ENCODE measurements around the gene SLC22A23.

The SLC22A23 gene

DNA sequence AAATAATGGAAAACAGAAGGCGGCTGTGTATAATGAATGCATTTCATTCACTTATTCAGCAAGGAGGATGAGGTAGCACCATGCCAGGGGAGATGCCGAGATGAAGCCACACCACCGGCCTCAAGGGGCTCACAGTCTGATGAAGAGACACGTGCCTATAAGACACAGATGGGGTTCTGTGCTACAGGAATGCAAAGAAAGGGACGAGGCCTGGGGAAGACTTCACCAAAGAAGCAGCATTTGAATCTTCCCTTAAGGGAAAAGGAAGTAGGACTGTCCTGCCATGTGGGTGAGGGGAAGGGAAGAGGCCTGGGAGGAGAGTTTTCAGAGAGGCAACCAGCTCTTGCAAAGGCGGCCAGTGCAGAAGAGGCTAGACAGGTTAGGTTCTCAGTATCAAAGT, 99.2 kb downstream of the SLC22A23 start:
- TF ChIP-seq TAF1 (IDR thresholded peaks at IDR 0.05; ENCODE audit: borderline replicate concordance, low read depth, low read length) (no peak), POLR2A (IDR thresholded peaks at IDR 0.05; ENCODE audit: low read depth, low read length) (no peak), POLR2AphosphoS5 (IDR thresholded peaks at IDR 0.05; ENCODE audit: low read depth, low read length) (no peak)
- no peak for FAIRE-seq

DNA sequence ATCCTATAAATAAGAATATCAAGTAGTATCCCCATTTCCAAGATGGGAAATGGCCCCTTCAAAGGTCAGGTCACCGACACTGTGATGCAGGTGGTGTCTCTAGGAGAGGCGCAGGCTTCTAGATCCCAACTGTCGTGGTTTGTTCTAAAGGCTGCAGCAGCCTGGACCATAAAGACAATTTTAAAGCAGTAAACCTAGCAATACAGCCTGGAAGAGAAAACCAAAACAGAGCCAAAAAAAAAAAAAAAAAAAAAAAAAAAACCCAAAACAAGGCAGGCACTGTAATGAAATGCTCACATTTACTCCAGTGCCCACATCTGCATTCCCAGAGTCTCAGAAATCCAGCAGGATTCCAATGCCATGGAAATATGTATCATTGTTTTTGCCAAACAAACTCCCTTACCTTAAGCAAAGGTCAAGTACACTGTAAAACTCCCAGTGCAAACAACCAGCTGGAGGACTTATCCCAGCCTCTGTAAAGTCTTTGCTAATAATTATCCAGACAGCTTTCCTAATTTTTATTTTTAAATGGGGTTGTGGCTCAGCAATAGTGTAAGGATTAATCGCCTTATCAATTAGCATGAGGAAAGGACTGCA, 99.9 kb downstream of the SLC22A23 start:
- FAIRE-seq: no peak
- no peak for DNase-seq (ENCODE audit: insufficient read length)
- no peak for TF ChIP-seq POLR2AphosphoS5 (IDR thresholded peaks at IDR 0.05; ENCODE audit: low read depth, low read length)
- no peak for TF ChIP-seq TAF1 (IDR thresholded peaks at IDR 0.05; ENCODE audit: borderline replicate concordance, low read depth, low read length)
- no peak for TF ChIP-seq POLR2A (IDR thresholded peaks at IDR 0.05; ENCODE audit: low read depth, low read length)

More for the DNA sequence above, 99.2 kb downstream of the SLC22A23 start:
- no peak for DNase-seq (ENCODE audit: insufficient read length)

DNA sequence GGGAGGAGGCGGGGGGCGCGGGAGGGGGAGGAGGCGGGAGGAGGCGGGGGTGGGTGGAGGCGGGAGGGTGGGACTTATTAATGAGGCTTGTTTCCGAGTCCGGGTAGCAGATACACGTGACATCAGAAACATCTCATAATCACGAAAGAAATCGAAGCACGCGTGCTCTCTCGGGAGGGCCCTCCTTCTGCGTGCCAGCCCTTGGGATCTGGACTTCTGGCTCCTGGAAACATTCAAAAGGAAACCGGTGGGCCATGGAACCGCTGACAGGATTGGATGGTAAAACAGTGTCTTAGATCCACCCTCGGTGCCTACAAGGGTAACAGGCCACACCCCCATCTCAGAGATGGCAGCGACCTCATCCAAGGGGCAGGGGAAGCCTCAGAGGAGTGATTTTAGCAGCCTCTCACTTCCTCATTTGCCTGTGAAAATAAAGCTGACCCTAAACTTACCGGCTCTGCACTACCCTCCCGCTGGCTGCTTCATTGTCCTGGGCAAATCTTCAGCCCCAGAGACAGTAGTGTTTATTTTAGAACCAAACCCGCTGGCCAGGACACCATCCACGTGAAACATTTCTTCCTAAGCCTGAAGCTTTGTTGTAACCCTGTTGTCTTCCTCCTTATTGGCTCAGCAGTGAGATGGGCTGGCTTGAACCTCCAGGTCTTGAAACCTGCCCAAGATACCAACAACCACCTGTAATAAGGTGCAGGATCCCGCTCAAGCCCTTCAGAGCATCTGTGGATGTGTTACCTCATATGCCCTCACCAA, 100.6 kb downstream of the SLC22A23 start:
- TF ChIP-seq POLR2AphosphoS5 (IDR thresholded peaks at IDR 0.05; ENCODE audit: low read depth, low read length) (no peak), POLR2A (IDR thresholded peaks at IDR 0.05; ENCODE audit: low read depth, low read length) (no peak), TAF1 (IDR thresholded peaks at IDR 0.05; ENCODE audit: borderline replicate concordance, low read depth, low read length) (no peak)
- DNase-seq (ENCODE audit: insufficient read length) (peak; percentile 60), FAIRE-seq (no peak)

DNA sequence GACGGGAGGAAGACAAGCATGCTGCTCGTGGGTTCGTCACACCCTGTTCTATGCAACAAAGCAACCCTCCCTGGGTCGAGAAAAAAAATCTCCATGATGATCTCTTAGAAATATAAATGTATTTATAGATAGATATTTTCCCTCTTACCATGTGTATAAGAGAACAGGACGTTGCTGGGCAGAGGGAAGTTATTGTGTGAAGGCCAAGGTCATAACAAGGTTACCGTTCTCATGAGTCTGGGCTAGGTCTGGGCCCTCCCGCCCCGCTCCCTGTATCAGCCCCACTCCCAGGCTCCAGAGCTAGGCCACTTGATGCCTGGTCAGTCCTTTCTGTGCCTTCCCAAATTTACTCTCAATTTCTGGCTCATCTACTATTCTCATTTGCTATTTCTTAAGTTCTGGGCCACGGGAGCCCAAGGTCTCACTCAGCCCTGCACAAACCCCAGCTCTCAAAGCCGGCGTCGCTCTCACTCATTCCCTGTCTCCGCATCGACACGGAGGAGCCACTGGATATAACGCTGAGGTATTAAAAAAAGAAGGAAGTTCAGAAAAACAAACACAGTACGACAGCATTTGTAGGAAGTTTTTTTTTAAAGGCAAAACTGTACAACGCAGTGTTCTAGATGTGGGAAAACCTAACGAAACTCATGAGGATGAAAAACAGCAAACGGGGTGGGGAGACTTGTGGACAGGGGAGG, 101.3 kb downstream of the SLC22A23 start:
- DNase-seq (ENCODE audit: insufficient read length) (no peak), FAIRE-seq (no peak)
- TF ChIP-seq POLR2A (IDR thresholded peaks at IDR 0.05; ENCODE audit: low read depth, low read length): no peak
- TF ChIP-seq TAF1 (IDR thresholded peaks at IDR 0.05; ENCODE audit: borderline replicate concordance, low read depth, low read length): no peak
- TF ChIP-seq POLR2AphosphoS5 (IDR thresholded peaks at IDR 0.05; ENCODE audit: low read depth, low read length): no peak

DNA sequence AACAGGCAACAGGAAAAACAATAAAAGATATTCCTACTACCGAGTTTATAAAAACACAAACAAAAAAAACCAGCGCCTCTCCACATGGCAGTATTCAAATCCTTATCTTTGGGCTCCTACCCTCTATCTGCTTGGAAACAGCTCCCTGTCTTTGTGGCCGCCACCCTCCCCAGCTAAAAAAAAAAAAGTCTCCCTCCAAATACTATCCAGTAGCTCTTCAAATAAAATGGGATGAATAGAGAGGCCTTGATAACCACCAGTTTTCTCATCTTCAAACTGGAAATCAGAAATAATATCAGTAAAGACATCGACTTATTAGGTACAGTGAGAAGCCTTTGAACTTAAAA, 101.9 kb downstream of the SLC22A23 start:
- FAIRE-seq: no peak
- TF ChIP-seq POLR2AphosphoS5 (IDR thresholded peaks at IDR 0.05; ENCODE audit: low read depth, low read length) (no peak), TAF1 (IDR thresholded peaks at IDR 0.05; ENCODE audit: borderline replicate concordance, low read depth, low read length) (no peak), POLR2A (IDR thresholded peaks at IDR 0.05; ENCODE audit: low read depth, low read length) (no peak)
- DNase-seq (ENCODE audit: insufficient read length): no peak

DNA sequence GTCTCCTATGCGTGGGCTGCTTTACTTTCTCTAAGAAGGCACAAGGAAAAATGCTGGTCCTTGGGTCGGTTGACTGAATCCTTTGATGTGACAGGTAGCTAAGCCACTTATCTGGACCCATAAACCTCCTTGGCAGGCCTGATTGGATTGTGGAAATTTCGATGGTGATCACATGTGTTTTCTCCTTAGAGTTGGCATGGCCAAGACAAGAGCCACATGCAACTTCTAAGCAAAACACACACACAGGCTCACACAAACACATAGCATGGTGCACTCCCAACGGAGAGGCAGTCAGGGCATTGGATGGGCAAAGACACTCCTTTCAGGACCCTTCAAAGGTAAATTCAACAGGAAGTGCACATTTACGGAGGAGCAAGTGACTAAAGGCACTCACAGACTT, 102.9 kb downstream of the SLC22A23 start:
- no peak for TF ChIP-seq POLR2AphosphoS5 (IDR thresholded peaks at IDR 0.05; ENCODE audit: low read depth, low read length)

DNA sequence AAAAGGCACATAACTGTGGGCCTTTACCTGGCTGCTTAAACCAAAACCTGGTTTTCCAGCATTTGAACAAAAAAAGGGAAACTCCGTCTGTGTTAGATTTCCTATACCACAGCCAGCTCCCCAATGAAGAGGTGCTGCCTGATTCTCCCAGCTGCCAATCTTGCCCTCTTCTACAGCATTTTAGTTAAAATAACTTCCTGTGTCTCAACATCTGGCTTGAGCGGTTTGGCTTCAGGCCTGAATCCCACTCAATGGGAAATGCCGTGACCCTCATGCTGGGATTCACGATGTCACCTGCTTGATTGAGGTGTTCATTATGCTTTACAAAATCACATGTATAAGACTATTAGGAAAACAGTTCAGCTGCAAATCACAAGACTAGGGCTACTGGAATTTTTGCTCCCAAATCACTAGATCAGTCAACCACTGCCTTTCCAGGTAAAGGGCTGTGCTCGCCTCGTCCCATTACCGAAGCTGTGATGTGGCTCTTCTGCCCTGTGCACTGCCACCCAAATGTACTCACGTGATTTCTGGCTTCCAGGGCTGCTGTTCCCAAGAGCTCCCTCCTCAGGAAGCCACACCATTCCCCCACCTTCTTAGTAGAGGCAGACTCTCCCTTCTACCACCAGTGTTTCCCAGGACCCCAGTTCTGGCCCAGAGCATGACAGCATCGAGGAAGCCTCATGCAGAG, 103.5 kb downstream of the SLC22A23 start:
- no peak for TF ChIP-seq POLR2AphosphoS5 (IDR thresholded peaks at IDR 0.05; ENCODE audit: low read depth, low read length)
- TF ChIP-seq TAF1 (IDR thresholded peaks at IDR 0.05; ENCODE audit: borderline replicate concordance, low read depth, low read length): no peak
- no peak for TF ChIP-seq POLR2A (IDR thresholded peaks at IDR 0.05; ENCODE audit: low read depth, low read length)
- no peak for FAIRE-seq
- no peak for DNase-seq (ENCODE audit: insufficient read length)

More for the DNA sequence above, 102.9 kb downstream of the SLC22A23 start:
- FAIRE-seq (no peak), DNase-seq (ENCODE audit: insufficient read length) (no peak)

DNA sequence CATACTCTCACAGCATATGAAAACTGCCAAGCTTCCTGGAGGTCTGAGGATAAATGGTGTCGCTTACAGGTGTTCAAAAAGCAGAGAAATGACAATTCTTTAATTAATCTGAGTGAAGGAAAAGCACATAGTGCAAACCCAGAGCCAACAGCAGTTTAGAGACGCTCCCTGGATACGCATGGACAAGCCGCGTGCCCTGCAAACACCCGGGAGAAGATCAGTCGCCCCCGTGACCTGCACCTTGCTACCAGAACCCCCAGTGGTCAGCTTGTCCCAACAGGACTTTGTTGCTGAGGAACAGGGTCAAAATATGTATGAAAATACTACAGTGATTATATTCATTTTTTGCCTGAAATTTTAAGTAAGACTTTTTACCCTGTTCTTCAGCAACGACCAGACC, 104.2 kb downstream of the SLC22A23 start:
- FAIRE-seq: no peak
- TF ChIP-seq POLR2A (IDR thresholded peaks at IDR 0.05; ENCODE audit: low read depth, low read length): no peak
- no peak for TF ChIP-seq POLR2AphosphoS5 (IDR thresholded peaks at IDR 0.05; ENCODE audit: low read depth, low read length)
- no peak for TF ChIP-seq TAF1 (IDR thresholded peaks at IDR 0.05; ENCODE audit: borderline replicate concordance, low read depth, low read length)

DNA sequence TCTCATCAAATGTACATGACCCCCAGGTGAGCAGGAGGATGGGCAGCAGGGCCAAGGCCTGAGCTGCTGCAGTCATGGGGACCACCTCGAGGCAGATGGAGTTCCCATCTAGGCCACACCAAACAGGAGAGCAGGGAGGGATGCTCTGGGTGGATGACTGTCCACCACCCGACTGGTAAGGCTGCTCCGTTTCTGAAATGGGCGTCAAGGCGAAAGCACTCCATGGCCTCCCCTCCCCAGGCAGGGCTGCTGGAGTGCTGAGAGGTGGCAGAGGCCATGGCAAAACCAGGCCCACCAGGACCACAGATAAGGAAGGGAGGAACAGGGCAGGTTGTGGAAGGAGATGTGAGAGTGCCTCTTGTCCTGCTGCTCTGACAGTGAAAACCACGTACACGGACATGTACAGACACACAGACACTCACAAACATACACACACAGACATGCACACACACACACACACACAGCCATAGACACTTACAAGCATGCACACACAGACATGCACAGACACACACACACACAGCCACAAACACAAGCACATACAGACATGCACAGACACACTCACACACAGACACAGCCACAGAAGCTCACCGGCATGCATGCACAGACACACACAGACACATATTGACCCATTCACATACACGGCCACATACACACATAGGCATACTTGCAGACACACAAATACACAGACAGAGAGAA, 104.9 kb downstream of the SLC22A23 start:
- DNase-seq (ENCODE audit: insufficient read length): no peak
- FAIRE-seq: no peak
- no peak for TF ChIP-seq POLR2AphosphoS5 (IDR thresholded peaks at IDR 0.05; ENCODE audit: low read depth, low read length)
- TF ChIP-seq TAF1 (IDR thresholded peaks at IDR 0.05; ENCODE audit: borderline replicate concordance, low read depth, low read length): no peak
- no peak for TF ChIP-seq POLR2A (IDR thresholded peaks at IDR 0.05; ENCODE audit: low read depth, low read length)

More for the DNA sequence above, 104.2 kb downstream of the SLC22A23 start:
- no peak for DNase-seq (ENCODE audit: insufficient read length)

DNA sequence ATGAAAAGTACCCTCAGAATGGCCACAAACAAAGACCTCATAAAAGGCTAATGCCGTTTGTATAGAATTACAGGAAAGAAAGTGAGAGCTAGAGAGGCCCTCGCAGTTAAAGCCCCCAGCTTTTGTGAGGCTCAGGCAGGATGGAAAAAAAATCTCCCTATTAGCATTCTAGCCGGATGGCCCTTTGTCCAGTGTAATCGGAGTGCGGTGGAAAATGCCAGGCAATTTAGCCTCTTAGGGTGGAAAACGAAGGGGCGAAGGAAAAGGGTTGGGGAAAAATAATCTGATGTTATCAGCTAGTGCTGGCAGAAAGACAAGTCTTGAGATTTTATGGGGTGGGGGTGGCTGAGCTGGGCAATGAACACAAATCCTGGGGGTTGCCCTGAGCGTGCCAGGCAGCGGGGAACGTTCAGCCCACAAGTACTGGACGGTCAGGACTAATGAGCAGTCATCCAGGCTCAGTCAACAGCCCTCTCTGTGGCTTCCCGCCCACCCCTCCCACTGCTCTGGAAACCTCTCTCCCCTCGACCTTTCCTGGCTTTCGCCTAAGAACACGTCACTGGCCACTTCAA, 105.7 kb downstream of the SLC22A23 start:
- TF ChIP-seq TAF1 (IDR thresholded peaks at IDR 0.05; ENCODE audit: borderline replicate concordance, low read depth, low read length) (no peak), POLR2A (IDR thresholded peaks at IDR 0.05; ENCODE audit: low read depth, low read length) (no peak), POLR2AphosphoS5 (IDR thresholded peaks at IDR 0.05; ENCODE audit: low read depth, low read length) (no peak)
- DNase-seq (ENCODE audit: insufficient read length) (no peak), FAIRE-seq (no peak)

All from GM12892 (cell line).